Upper lobe of right lung (tissue), 1 donor: Measurements from ENCODE around the gene MUTYH. TPM values are rescaled to one million over a fixed set of nuclear protein-coding genes. Genes with fewer than 3 reads are reported as not detected.
A peak's percentile ranks its signal among the peaks of the same experiment; 100 is the strongest.

Source experiments
- ATAC-seq: fragments of 200-7000 bp; cut with Tn5 transposase; one replicate; pipeline ENCODE4 v1.9.1; 2020; ENCODE audit warnings: mild to moderate bottlenecking, moderate library complexity
- DNase-seq: peaks from one replicate; pipeline ENCODE4 v3.0.0-alpha.2; 2020
- H3K27ac ChIP-seq: fragments of 200-600 bp; one replicate; pipeline ENCODE4 v1.8.0; 2022
- H3K27me3 ChIP-seq: fragments of 200-600 bp; one replicate; pipeline ENCODE4 v1.8.0; 2022; ENCODE audit warnings: mild to moderate bottlenecking
- H3K36me3 ChIP-seq: fragments of 200-600 bp; one replicate; pipeline ENCODE4 v1.8.0; 2022
- H3K4me1 ChIP-seq: fragments of 200-600 bp; one replicate; pipeline ENCODE4 v1.8.0; 2022
- H3K4me3 ChIP-seq: fragments of 200-600 bp; one replicate; pipeline ENCODE4 v1.8.0; 2022; ENCODE audit warnings: mild to moderate bottlenecking
- H3K9me3 ChIP-seq: fragments of 200-600 bp; one replicate; pipeline ENCODE4 v1.8.0; 2022
- CTCF ChIP-seq: fragments of 200-600 bp; IDR thresholded peaks from one replicate; pipeline ENCODE4 v1.8.0; 2022; ENCODE audit warnings: antibody characterized with exemption
- intact Hi-C: fragments of 100-400 bp; cut with DNase I; formaldehyde crosslinking; loops from one replicate; pipeline ENCODE4 v1.11.0; 2022
- total RNA-seq: library from RNA; stranded (reverse); fragmentation: NEBNext Ultra II Directional; extraction: Animal tissue kit (Norgen Biotek cat#: 25700); gene quantifications from one replicate; pipeline ENCODE4 v1.2.1, GENCODE V29; 2021
- donor health status: DM: no; HTN: yes; CAD: no; lungs with severe emphysema.

The MUTYH gene
- total RNA-seq, 1 donor from 2014 or later = 20.3 TPM

GRCh38 chr1:45356186-45356585 lies 15.9 kb upstream of the MUTYH start:
- intact Hi-C loops = loop anchor here (10.0 kb wide), 1 partner anchor 139 kb away; the partner anchor contains the start of gene TESK2
- TF ChIP-seq CTCF = no peak

GRCh38 chr1:45355683-45356082 lies 15.4 kb upstream of the MUTYH start:
- no peak for ATAC-seq
- TF ChIP-seq CTCF = no peak

More at GRCh38 chr1:45356186-45356585, 15.9 kb upstream of the MUTYH start:
- Histone ChIP-seq H3K4me3 (no peak overlapping the region), H3K27ac (no peak overlapping the region), H3K4me1 (peaks cover 13% of the 10 kb centered on the region), H3K36me3 (no peaks in the 10 kb centered on the region), H3K9me3 (no peaks in the 10 kb centered on the region), H3K27me3 (no peaks in the 10 kb centered on the region)
- DNase-seq = no peak
- no peak for ATAC-seq

GRCh38 chr1:45354838-45355237 lies 14.6 kb upstream of the MUTYH start:
- intact Hi-C loops = loop anchor here (10.0 kb wide), 1 partner anchor 140 kb away; the partner anchor contains the start of gene TESK2
- ATAC-seq = no peak
- no peak for DNase-seq
- no peak overlapping the region for H3K4me3 ChIP-seq
- H3K4me1 ChIP-seq = no peaks in the 10 kb centered on the region
- no peak for TF ChIP-seq CTCF
- no peaks in the 10 kb centered on the region for H3K9me3 ChIP-seq
- no peaks in the 10 kb centered on the region for H3K36me3 ChIP-seq
- no peaks in the 10 kb centered on the region for H3K27me3 ChIP-seq
- H3K27ac ChIP-seq = no peak overlapping the region

More at GRCh38 chr1:45355683-45356082, 15.4 kb upstream of the MUTYH start:
- Histone ChIP-seq H3K4me3 (no peak overlapping the region), H3K27me3 (no peaks in the 10 kb centered on the region), H3K4me1 (peaks cover 8% of the 10 kb centered on the region), H3K9me3 (no peaks in the 10 kb centered on the region), H3K27ac (no peak overlapping the region), H3K36me3 (no peaks in the 10 kb centered on the region)
- intact Hi-C loops = loop anchor here (10.0 kb wide), 1 partner anchor 139 kb away; the partner anchor contains the start of gene TESK2
- no peak for DNase-seq

GRCh38 chr1:45353685-45354084 lies 13.4 kb upstream of the MUTYH start:
- H3K9me3 ChIP-seq = no peaks in the 10 kb centered on the region
- DNase-seq = no peak
- intact Hi-C loops = loop anchor here (10.0 kb wide), 1 partner anchor 141 kb away; the partner anchor contains the start of gene TESK2
- no peaks in the 10 kb centered on the region for H3K36me3 ChIP-seq
- no peak overlapping the region for H3K27ac ChIP-seq
- H3K27me3 ChIP-seq = no peaks in the 10 kb centered on the region
- ATAC-seq = peak; percentile 42
- no peak overlapping the region for H3K4me3 ChIP-seq
- H3K4me1 ChIP-seq = peaks cover 7% of the 10 kb centered on the region
- no peak for TF ChIP-seq CTCF

- H3K4me1 ChIP-seq = peaks cover 15% of the 10 kb centered on the region
- TF ChIP-seq CTCF = no peak
- intact Hi-C loops = loop anchor here (10.0 kb wide), 1 partner anchor 143 kb away; the partner anchor contains the start of gene TESK2
- H3K27me3 ChIP-seq = no peaks in the 10 kb centered on the region
- no peak overlapping the region for H3K4me3 ChIP-seq
- ATAC-seq = no peak
- H3K27ac ChIP-seq = no peak overlapping the region
- H3K36me3 ChIP-seq = no peaks in the 10 kb centered on the region
- no peak for DNase-seq
- no peaks in the 10 kb centered on the region for H3K9me3 ChIP-seq
Measured at GRCh38 chr1:45351508-45351907, 11.3 kb upstream of the MUTYH start.
